ENCODE results near the gene DNAH6.

DNA sequence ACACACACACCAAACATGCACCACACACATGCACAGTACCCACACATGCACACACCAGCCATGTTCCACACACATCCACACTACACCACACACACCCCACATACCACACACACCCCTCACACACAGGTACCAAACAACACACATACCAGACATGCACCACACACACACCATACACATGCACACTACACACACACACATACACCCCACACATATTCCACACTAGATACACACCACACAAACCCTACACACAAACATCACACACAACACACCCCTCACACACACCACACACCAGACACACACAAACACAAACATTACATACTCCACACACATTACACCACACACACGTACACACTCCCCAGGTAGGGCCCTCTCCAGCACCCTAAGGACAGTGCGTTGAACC lies 313.4 kb downstream of the DNAH6 start:
- no peak for TF ChIP-seq TCF7 (IDR thresholded peaks at IDR 0.05; ENCODE audit: borderline replicate concordance)
- no peak for TF ChIP-seq POLR2AphosphoS5 (IDR thresholded peaks at IDR 0.05; ENCODE audit: low read length)
- no peak for TF ChIP-seq SMAD1 (IDR thresholded peaks at IDR 0.05; ENCODE audit: low read depth, partially characterized antibody)

Data from GM12878 (cell line).